AG10803 (cell line): ENCODE measurements around the gene ZFHX2.

Experiments used
- DNase-seq: peaks from one replicate; pipeline ENCODE4 v3.0.0; 2010; ENCODE audit warnings: low read depth
- H3K4me3 ChIP-seq: 2 replicates; pipeline ENCODE4 v1.5.1; 2011; ENCODE audit warnings: mild to moderate bottlenecking, low read length, control low read depth
- TF ChIP-seq, protein P1 (sequence below): conservative IDR thresholded peaks from 2 replicates; pipeline ENCODE4 v1.5.1; 2011; ENCODE audit warnings: mild to moderate bottlenecking, low read length, control low read depth, inconsistent platforms

ZFHX2 gene

DNA sequence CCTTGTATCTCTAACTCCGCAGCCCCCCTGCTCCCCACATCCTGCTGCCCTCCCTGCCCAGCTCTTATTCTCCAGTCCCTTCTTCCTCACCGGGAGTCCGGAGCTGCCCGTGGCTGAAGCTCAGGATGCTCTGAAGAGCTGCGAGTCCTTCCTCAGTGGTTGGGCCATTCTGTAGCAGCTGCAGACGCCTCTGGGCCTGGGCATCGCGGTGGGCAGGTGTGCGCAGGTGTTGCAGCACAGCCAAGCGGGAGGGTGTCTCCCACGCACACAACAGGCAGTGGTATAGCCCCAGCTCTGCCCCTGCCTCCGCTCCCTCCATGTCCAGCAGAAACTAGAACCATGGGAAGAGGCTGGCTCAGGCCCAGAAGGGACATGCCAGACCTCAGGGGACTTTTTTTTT, 20.2 kb downstream of the ZFHX2 start:
- DNase-seq: no peak
- no peak overlapping the region for H3K4me3 ChIP-seq
- TF ChIP-seq, protein P1, sequence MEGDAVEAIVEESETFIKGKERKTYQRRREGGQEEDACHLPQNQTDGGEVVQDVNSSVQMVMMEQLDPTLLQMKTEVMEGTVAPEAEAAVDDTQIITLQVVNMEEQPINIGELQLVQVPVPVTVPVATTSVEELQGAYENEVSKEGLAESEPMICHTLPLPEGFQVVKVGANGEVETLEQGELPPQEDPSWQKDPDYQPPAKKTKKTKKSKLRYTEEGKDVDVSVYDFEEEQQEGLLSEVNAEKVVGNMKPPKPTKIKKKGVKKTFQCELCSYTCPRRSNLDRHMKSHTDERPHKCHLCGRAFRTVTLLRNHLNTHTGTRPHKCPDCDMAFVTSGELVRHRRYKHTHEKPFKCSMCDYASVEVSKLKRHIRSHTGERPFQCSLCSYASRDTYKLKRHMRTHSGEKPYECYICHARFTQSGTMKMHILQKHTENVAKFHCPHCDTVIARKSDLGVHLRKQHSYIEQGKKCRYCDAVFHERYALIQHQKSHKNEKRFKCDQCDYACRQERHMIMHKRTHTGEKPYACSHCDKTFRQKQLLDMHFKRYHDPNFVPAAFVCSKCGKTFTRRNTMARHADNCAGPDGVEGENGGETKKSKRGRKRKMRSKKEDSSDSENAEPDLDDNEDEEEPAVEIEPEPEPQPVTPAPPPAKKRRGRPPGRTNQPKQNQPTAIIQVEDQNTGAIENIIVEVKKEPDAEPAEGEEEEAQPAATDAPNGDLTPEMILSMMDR: no peak

- DNase-seq: no peak
- TF ChIP-seq, protein P1: no peak
- no peak overlapping the region for H3K4me3 ChIP-seq
These were observed 21.1 kb downstream of the ZFHX2 start for GRCh38 chr14:23530375-23531055.

DNA sequence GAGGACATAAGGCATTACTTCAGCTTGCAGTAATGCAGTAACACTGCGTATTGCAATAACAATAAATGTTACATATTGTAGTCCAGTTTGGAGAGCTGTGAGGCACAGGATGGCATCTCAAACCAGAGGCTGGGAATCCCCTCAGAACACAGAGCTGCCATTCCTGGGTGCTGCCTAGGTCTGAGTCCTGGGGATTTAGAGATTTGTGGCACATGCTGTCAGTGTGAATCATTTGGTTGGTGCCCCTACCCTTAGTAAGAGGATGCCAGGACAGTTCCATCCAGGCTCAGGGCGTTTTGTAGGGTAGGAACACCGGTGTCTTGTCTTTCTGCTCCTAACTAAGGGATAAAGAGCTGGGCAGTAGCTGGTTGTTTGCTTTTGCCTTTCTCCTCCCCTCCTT, 22.5 kb downstream of the ZFHX2 start:
- H3K4me3 ChIP-seq: no peak overlapping the region
- TF ChIP-seq, protein P1: no peak
- DNase-seq: no peak

- no peak overlapping the region for H3K4me3 ChIP-seq
- TF ChIP-seq, protein P1: no peak
- DNase-seq: no peak
These were observed 23.0 kb downstream of the ZFHX2 start for GRCh38 chr14:23528555-23528954.

- H3K4me3 ChIP-seq: no peak overlapping the region
- TF ChIP-seq, protein P1: no peak
- DNase-seq: no peak
These were observed 26.0 kb downstream of the ZFHX2 start for GRCh38 chr14:23525611-23526010.

- DNase-seq: no peak
- H3K4me3 ChIP-seq: no peak overlapping the region
- TF ChIP-seq, protein P1: no peak
These were observed 26.6 kb downstream of the ZFHX2 start for GRCh38 chr14:23524954-23525353.

DNA sequence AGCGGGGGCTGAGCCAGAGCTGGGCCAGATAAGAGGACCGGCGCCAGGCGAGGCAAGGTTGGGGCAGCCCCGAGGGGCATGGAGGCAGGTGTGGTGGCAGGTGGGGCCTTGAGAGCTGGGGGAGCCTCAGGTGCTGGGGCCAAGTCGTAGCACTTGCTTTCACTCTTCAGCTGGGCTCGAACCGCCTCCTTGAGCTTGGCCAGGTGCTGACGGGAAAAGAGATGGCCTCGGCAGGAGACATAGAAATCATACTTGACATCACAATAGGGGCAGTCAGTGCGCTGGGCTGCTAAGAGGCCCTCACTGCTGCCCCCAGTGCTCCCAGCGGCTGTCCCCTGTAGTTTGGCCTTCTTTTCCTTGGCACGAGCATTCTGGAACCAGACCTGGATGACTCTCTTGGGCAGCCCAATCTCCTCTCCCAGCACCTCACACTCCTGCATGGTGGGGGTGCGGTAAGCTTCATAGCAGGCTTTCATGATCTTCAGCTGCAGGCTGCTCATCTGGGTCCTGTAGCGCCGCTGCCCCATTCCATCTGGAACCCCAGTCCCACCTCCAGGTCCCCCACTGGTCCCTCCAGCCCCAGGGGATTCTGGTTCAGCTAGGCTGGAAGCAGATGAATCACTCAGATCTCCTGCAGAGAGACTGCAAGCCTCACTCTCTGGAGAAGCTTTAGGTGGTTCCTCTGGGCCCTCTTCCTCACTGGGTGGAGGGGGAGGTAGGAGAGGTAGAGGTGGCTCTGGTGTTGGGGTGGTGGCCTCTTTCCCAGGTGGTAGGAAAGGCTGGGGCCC, 28.1 kb downstream of the ZFHX2 start:
- no peak overlapping the region for H3K4me3 ChIP-seq
- TF ChIP-seq, protein P1: no peak
- DNase-seq: no peak
